G401.6 (cell line): ENCODE results near the gene EEIG1.

ENCODE experiments used
- FAIRE-seq: peaks from 2 replicates; lab custom pipeline; 2012; peaks lifted over from hg19 to GRCh38; lab: Jason Lieb, UNC

Gene EEIG1

GRCh38 chr9:127974769-127975261 is 6.0 kb downstream of the EEIG1 start:
- FAIRE-seq: no peak

DNA sequence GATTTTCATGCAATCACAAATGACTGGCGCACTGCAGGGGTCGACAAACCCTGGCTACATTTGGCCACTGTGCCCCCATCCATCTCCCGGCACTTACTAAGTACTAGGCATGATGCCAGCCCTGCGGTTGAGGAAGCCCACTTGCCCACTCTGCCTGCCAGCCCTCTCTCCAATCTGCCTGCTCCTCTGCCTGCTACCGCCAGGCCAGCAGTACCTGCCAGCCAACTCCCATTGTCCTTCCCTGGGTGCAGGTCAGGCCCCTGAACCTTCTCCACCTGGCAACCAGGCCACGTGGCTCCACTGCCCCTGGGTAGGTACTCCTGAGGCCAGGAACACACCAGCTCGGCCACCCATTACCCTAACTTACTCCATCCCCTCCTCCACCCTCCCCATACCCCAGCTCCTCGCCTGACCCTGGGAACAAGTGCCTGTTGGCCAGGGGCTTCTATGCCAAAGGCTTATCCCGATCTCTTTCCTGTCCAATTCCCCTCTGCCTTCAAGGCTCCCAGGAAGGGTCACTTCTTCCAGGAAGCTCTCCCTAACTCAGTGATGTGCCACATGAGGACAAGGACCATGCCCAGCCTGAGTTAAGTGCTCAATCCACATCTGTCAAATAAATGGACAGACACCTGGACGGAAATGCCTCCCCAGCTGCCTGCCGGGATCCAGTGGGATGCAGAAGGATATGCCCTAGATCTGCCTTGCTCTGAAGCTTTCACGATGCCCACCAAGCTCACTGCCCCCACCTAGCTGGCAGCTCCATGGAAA is 6.6 kb downstream of the EEIG1 start:
- no peak for FAIRE-seq

- FAIRE-seq: no peak
Observed at GRCh38 chr9:127973169-127974000, 7.4 kb downstream of the EEIG1 start.

DNA sequence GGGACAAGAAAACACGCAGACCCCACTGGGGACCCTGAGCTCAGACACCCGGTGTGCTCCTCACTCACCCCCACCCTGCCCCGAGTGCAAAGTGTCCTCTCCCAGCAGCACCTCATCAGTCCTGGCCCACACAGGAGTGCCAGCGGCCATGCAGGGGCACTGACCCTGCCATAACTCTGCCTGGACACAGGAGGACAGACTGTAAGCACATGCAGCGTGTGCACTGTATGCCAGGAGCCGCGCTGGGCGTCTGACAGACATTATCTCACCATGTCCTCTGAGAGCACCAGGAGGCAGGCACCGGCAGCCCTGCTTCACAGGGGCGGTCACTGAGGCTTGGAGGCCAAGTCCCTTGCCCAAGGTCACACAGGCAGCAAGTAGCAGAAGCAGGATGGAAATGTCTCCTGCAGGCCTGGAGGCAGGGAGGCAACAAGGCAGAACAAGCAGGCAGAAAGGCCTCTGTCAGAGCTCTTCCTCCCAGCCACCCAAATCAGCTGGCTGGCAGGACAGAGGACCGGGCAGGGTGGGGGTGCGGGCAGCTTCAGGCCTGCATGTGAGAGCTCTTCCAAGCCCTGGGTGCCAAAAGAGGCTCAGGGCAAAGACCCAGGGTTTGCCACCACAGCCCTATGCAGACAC is 8.4 kb downstream of the EEIG1 start:
- no peak for FAIRE-seq

DNA sequence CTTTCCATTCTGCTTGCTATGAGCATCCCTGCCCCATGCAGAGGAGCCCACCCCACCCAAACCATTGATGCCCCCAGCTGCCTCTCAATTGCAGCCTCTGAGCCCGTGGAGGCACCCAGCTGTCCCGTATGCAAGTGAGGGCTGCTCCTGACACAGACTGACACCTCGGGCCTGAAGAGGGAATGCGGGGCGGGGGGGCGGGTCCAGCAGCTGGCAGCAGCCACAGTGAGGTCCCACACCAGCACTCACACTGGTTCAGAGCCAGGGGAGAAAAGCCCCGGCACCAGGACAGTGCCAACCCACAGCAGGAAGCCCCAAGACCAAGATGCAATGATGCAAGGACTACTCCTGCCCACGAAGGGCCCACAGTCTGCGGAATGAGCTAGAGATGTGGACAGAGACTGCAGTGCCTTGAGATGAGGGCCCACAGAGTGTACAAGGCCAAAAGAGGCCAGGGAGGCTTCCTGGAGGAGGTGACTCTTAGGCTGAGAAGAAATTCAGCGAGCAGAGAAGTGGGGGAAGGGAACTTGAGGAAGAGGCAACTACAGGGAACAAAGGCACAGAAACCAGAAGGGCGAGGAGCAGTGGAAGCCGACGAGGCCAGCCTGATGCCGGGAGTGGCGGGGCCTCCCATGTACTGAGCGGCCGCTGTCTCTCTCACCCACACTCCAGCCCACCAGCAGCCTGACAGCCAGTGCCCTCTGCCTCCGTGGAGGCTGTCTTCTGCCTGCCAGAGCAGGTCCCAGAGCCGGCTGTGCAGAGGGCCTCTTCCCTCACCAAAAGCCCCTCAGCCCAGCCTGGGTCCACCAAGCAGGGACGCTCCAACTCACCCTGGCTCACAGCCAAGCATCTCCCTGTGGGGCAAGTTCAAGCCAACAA is 9.2 kb downstream of the EEIG1 start:
- FAIRE-seq: no peak

- FAIRE-seq: no peak
Observed at GRCh38 chr9:127970401-127971313, 10.1 kb downstream of the EEIG1 start.

GRCh38 chr9:127968700-127969383 is 11.9 kb downstream of the EEIG1 start:
- FAIRE-seq: no peak

DNA sequence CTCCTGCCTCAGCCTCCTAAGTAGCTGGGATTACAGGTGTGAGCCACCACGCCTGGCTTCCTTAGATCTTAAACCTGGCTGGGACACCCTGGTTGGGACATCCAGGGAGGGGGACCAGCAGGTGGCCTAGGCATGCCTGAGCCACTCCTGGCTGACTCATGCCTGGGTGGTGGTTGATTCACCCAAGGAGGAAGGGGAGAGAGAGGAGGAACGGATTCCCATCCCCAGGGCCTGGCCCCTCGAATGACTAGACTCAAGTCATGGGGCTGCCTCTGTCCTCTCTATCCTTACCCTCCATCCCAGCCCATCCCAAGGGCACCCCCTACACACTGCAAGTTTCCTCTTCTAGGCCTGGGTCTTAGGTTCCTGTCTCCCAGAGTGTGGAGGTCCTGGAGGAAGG is 12.7 kb downstream of the EEIG1 start:
- no peak for FAIRE-seq

GRCh38 chr9:127967151-127967809 is 13.5 kb downstream of the EEIG1 start:
- no peak for FAIRE-seq

DNA sequence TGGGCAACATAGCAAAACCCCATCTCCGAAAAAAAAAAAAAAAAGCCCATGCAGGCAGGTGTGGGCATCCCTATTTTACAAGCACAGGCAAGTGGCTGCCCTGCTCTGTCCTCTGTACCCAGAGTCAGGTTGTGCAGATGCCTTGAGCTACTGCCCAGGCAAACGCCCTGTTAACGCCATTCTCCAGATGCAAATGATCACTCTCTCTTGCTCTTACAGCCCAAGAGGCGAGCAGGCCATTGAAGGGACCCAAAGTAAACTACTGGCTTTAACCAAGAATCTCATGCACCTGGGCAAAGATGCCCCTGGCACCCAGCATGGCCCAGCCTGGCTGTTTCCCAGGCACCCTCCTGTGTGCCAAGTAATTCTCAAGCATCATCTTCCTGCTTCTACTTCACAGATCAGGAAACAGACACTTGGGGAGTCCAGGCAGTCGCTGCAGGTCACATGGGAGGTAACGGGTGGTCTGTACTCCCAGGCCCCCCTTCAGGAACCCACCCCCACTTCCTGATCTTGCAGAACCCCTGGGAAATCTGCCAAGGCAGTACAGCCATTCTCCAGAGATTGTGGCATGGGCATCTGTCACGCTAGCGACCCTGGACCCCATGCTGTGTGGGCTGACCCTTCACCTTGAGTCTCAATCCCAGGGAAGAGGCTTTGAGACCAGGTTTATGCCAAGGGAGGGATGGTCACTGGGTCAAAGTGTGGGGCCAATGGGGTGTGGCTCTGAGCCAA is 14.2 kb downstream of the EEIG1 start:
- FAIRE-seq: no peak

DNA sequence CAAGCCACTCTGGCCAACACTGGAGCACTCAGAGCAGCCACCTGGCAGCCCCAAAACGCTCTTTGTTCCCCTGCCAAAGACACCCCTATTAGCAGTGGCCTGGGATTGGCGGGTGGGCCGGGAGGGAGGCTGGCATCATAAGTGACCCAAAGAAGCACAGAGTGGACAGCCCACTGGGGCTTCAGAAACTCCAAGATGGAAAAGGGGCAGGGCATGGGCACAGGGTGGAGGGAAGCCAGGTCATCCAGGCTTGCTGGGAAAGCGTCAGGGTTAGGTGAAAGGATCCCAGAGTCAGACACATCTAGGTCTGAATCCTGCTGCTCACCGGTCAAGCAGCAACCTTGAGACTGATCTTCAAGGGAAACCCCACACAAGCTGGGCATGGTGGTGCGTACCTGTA is 14.8 kb downstream of the EEIG1 start:
- FAIRE-seq: no peak

GRCh38 chr9:127963359-127964064 is 17.3 kb downstream of the EEIG1 start:
- FAIRE-seq: no peak

DNA sequence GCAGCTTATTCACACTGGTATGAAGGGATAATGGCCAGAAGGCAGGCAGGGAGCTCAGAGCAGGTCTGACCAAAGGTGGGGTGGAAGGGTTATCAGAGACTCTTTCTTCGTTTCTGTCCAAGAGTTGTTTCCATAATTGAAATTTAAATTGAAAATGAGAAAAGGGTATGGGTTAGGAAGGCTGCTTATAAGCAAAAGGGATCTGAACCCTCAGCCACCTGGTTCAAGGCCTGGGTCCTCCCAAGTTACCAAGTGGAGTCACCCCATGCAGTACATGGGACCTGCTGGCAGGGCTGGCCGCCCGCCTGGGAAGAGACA is 17.8 kb downstream of the EEIG1 start:
- FAIRE-seq: no peak

- no peak for FAIRE-seq
Observed at GRCh38 chr9:127962278-127962677, 18.5 kb downstream of the EEIG1 start.

DNA sequence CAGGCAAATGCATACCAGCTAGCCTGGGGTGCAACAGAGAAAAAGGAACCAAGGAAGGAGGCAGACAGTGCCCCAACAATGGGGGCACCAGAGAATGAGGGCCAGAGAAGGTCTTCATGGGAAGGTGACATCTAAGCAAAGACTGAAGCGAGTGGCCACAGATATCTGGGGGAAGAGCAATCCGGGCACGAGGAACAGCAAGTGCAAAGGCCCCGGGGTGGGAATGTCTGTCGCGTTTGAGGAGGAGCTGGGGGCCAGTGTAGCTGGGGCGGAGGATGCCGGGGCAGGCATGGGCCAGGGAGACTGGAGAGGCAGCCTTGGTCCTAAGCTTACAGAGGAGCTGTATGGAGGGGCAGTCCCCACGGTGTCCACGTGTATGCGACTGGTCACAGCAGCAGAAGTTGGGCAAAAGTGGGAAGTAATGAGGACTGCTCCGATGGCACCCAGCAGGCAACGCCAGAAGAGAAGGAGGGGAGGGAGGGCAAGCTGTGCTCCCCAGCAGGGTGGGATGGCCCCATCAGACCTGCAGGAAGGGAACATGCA is 19.1 kb downstream of the EEIG1 start:
- FAIRE-seq: no peak

- no peak for FAIRE-seq
Observed at GRCh38 chr9:127961155-127961490, 19.7 kb downstream of the EEIG1 start.

GRCh38 chr9:127960410-127961154 is 20.2 kb downstream of the EEIG1 start:
- FAIRE-seq: no peak
